Stimulated activated CD4-positive, alpha-beta T cell treated with anti-CD3 and anti-CD28 coated beads, Interleukin-2, amount 100 ng/mL, for 48 hours (primary cell): Measurements from ENCODE around the gene LKAAEAR1.

Source experiments
- DNase-seq, 2 donors: peaks; one replicate each; pipeline ENCODE4 v3.0.0-alpha.2; 2020

The LKAAEAR1 gene

DNA sequence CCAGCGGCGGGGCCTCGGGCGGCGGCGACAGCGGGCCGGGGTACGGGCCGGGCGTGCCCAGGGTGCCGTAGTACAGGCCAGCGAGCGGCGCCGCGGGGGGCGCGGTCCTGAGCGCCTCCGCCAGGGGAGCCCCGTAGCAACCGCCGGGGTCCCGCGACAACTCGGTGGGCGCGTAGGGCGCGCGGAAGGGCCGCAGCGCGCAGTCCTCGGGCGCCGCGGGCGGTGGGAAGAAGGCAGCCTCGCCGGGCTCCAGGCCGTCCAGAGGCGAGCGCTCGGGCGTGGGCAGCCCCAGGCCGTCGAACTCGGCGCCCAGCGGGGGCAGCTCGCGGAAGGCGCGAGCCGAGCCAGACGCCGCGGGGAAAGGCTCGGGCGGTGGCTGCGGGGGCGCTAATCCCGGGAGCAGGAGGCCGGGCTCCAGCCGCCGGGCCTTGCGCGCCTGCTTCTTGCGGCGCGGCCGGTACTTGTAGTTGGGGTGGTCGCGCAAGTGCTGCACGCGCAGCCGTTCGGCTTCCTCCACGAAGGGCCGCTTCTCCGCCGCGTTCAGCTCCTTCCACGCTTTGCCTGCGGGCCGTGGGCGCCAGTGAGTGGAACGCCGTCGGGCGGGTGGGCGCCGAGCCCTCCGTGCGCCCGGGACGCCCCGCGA is 35.7 kb downstream of the LKAAEAR1 start:
- DNase-seq, result no peak

- DNase-seq, result no peak
Observed at GRCh38 chr20:64047968-64048401, 36.2 kb downstream of the LKAAEAR1 start.

DNA sequence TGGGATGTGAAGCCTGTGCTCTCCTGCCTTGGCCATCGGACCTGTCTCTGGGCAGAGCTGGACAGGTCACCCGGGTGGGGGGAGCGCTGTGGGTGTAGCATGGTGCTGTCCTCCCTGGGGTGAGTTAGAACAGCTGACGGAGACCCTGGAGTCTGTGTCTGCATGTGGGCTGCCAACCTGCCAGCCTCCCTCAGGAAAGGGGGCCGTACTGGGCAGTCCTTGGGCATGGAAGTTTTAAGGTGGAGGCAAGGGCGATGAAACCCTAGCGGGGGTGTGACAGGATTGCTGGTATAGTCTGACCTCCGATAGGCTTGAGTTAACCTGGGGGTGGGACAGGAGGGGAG is 37.2 kb downstream of the LKAAEAR1 start:
- no peak for DNase-seq

DNA sequence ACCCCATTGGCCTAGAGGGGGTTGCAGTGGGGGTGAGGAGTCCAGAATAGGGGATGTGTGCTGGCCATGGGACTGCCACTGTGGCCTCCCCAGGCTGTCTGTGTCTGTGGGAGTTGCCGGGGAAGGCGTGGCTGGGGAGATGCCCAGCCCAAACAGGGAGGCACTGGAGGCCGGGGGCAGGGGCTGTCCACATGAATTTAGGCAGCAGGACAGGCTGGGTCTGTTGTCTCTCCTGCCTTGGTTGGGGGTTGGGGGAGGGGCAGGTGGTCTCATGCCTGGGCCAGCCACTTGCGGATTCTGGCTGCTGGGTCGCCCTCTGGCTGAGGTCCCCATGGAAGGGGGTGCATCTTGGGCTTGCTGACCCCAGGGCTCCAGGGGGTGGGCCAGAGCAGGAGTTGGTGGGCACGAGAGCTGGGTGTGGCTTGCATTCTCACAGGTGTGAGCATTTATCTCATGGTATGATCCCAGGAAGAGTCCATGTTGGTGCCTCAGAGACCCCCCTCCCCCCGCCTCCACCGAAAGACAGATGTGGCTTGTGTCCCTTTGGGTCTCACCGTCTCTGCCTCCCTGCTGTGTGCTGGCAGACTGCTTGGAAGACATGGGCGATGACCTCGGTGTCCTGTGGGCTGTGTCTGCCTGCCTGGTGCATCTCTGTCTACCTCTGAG is 38.7 kb downstream of the LKAAEAR1 start:
- no peak for DNase-seq

- no peak for DNase-seq
Observed at GRCh38 chr20:64044484-64045247, 39.5 kb downstream of the LKAAEAR1 start.

DNA sequence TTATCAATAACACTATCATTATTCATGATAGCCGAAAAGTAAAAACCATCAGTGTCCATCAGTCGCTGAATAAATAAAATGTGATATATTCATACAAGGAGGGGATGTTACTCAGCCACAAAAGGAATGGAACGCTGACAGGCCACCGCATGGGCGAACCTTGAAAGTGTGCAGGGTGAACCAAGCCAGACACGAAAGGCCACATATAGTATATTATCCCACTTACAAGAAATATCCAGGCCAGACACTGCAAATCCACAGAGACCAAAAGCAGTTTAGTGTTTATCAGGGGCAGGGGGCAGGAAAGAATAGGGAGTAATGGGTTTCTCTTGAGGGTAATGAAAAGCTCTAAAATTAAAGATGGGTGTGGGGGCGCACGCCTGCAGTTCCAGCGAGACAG is 40.4 kb downstream of the LKAAEAR1 start:
- no peak for DNase-seq

GRCh38 chr20:64042054-64042781 is 42.0 kb downstream of the LKAAEAR1 start:
- DNase-seq, result no peak

- no peak for DNase-seq
Observed at GRCh38 chr20:64041781-64042053, 42.5 kb downstream of the LKAAEAR1 start.

DNA sequence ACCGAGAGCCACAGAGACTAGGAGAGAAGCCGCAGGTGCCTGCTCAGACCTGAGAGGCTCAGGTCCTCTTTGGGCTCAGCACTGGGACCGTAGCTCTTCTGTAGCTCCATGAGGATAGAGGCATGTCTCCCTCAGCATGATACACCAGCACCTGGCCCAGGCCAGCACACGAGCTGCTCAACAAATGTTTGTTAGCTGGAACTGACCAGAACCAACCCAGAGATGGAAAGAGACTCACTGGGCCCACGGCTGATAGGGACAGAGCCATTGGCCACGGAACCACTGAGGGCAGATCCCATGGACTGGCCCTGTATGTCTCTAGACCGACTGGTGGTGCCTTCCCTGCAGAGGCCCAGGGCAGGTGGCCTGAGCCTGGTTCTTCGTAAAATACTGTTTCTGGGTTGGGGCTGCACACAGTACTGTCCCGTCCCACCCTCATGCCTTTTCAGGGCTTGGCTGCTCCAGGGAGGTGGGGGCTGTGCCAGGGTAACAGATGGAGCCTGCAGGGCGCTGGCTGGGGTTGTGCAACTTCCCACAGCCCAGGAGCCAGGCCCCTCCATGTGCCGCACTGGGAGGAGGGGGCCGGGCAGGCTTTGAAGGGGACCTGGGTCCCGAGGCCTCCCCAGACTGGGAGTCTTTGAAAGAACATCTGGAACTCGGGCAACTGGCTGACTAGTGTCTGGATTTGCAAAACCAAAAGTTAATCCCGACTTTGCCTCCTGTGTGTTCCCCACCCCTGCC is 43.0 kb downstream of the LKAAEAR1 start:
- no peak for DNase-seq

GRCh38 chr20:64040231-64041039 is 43.8 kb downstream of the LKAAEAR1 start:
- no peak for DNase-seq

DNA sequence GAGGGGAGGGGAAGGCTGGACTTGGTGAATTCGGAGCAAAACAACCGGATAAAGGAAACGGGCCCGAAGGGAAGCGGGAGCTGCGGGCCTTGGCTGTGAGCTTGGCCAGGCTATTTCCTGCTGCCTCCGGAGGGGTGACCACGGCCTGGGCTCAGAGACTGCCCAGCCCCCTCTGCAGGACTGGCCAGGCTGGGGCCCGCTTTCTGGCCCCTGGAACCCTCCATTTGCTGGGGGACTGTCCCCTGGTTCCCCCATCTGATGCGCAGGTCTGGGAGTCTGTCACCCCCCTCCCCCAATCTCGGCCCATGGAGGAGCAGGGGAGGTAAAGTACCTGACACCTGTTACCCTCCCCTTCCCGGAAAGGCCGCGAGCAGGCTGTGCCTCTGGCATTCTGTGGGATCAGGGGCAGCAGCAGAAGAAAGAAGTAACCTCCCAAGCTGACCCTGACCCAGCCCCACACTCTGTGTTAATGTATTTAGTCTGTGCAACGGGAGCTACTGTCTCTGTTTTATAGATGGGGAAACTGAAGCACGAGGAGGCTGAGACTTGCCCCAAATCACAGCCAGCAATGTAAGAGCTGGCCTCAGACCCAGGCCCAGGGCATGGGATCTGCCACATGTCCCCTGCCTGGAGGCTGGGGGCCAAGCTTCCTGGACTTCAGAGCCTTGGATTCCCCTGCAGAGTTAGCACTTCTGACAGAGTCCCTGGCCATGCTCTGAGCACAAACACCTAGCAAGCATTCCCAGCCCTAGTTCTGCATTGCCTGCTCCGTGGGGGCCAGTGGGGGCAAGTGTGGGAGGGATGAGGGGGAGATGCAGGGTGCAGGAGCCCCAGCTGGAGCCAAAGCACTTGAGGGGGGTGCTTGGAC is 44.7 kb downstream of the LKAAEAR1 start:
- no peak for DNase-seq

DNA sequence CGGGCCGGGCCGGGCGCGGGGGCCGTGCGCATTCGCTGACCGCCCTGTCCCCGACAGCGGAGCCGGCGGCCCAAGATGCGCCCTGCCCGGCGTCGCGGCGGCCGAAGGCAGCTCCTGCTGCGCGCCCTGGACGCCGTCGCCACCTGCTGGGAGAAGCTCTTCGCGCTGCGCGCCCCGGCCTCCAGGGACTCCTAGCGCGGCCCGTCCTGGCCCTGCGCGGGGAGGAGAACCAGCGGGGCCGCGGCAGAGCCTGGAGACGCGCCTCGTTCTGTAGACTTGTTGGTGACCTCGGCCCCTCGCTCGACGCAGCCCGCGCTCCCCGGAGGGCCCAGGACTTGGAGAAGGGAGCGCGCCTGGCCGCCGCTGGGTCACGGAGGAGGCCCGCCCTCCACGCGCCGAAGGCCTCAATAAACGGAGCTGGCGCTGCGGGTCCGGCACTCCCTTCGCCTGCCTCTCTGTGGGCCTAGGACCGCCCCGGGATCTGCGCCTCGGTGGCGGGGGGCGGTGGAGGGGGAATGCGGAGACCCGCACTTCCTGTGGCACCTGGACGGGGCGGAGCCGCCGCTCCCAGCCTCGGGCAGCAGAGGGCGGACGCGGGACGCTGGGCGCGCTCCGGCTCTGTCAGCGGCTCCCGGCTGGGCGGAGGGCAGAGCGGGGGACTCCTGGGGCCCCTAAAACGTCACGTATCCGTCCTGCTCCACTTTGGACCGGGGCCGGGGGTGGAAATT is 45.5 kb downstream of the LKAAEAR1 start:
- peak; percentile 68 to 78 for DNase-seq

- DNase-seq, result peak in 1 of 2 donors; percentile 32
Observed at GRCh38 chr20:64038224-64038564, 46.0 kb downstream of the LKAAEAR1 start.

DNA sequence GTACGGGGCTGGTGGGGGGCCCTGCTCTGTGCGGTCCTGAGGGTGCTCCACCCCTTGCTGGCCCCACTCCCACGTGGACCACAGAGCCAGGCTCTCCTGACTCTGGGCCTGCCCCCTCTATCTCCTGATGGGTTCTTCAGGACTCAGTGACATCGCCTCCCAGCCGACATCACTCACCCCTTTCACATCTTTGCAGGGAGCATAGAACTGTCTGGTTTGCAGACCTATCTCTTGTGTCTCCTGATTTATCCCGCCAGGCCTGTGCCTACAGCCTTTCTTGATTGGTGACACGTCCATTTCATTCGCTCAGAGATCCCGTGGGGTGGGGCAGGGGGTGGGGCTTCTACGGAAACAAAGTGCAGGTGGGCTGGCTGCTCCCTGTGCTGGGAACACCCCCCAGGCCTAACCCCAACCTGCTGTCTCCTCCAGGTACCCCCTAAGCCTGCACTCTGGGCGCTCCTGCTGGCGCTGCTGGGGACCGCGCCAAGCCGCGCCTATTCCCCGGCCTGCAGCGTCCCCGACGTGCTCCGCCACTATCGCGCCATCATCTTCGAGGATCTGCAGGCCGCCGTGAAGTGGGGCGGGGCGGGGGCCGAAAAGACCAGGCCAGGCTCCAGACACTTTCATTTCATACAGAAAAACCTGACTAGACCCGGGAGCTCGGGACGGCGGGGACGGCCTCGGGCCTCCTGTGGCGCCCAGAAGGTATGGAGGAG is 46.5 kb downstream of the LKAAEAR1 start:
- peak in 1 of 2 donors; percentile 26 for DNase-seq

- no peak for DNase-seq
Observed at GRCh38 chr20:64037199-64037497, 47.0 kb downstream of the LKAAEAR1 start.

DNA sequence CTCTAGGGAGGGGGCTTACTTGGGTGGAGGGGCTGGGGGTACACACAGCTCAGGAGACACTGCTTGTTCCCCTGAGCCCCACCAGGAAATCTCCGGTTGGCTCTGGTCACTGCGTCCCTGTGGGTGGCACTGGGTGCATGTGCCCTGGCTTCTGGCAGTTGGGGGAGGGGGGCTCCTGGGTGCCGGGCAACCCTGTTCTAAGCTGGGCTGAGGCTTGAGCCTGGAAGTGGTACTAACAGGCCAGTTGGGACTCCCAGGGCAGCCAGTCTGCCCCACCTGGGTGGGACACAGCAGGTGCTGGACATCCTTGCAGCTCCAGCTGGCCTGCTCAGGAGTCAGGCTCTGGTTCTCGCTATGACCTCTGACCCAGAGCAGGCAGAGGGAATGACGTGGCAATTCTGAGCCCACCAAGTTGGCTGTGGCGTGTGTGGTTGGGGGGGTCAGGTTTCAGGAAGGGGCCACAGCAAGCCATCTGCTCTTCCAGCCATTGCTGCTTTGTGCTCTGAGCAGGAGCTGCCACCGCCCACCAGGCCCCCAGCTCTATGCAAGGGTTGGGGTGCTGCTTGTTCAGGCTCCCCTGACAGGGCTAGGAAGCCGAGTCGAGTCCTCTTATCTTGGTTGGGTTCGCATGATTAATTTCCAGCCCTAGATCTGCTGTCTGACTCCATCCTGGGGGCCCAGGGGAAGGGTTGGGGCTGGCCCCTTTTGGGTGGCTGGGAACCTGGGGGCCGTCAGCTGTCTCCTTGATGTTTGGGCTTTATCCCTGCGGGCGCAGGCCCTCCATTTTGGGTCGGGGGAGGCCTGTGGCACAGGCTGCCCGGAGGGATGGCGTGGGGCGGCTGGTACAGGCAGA is 47.6 kb downstream of the LKAAEAR1 start:
- no peak for DNase-seq

DNA sequence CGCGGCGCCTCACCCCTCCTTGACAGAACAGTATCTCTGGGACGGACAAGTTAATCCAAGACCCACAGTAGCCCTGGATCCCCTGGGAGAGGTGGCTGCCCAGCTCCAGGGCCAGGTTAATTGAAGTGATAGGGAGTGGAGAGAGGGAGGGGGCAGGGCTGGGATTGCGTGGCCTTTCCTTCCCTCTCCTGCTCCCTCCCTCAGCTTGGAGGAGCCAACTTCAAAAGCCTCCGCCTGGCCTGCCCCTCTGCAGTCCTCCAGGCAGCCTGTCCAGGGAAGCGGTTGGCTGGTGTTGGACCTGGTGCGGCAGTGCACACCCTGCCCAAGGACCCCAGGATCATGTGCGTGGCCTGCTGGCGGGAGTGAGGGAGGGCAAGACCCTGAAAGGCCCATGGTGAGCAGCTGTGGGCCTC is 48.3 kb downstream of the LKAAEAR1 start, which contains the start of gene C20orf204:
C20orf204 (plus strand) TSS at position 250 of the 413 bp plus-strand sequence; CDS start at position 392, 142 bp downstream.
- no peak for DNase-seq

DNA sequence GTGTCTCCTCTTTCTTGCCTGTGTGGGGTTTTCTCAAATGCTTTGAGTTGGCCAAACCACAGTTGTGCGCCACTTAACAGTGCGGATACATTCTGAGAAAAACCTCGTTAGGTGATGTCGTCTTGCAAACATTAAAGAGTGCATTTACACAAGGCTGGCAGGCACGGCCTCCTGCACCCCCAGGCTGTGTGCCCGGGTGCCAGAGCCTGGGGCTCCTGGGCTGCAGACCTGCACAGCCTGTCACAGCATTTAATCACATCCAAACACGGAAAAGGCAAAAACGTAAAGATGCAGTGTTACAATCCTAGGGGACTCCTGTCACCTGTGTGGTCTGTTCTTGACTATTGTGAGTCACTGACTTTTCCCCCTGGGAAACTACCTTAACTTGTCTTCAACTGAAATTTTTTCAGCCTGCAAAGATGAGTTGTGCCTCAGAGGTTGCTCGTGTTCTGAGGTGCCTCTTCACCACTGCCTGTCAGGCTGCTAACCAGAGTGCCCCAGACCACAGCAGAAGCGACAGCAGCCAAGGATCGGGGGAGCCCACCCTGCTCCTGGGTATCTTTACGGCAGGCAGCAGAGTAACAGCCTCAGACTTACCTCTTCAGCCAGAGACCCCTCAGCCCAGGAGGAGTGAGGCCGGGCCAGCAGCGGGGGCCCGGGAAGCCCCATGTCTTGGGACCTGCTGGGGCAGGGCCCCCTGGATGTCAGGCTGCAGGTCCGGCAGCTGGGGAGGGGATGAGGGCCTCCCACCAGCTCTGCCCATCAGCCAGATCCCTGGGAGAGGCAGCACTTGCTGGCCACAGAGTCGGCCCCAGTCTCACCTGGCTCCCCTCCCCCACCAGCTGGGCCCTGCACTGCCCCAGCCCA is 48.9 kb downstream of the LKAAEAR1 start:
- no peak for DNase-seq
